Kidney tubule cell (primary cell): ENCODE measurements around the gene ANKRD13B.
A peak's percentile ranks its signal among the peaks of the same experiment; 100 is the strongest.

Experiments
- DNase-seq: peaks from one replicate; pipeline ENCODE4 v3.0.0-alpha.2; 2018; ENCODE audit warnings: low spot score

Gene ANKRD13B

DNA sequence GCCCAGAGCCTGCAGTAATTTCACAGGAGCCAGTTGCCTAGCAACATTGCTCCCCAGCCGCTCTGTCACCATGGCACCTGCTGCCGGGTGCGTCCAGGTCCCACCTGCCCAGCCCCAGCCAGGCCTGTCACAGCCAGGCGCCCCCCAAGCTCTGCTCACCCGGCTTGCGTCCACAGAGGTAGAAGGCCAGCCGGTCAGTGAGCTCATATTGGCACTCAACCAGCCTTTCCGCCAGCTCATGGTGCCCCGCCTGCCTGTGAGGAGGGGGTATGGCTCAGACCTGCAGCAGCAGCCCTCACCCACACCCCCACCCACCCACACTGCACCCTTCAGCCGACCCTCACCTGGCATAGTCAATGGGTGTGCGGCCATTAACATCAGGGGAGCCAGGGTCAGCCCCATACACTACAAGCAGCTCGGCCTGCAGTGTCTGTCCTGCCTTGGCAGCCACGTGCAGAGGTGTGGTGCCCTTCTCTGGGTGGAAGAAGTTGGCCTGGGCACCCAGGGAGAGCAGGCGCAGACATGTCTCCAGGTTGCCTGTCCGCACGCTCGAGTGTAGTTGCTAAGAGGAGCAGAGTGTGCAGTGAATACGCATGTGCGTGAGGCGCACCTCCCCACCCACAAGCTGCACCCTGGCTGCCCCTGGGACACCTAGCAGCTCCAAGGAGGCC is 11.2 kb upstream of the ANKRD13B start:
- DNase-seq = no peak

DNA sequence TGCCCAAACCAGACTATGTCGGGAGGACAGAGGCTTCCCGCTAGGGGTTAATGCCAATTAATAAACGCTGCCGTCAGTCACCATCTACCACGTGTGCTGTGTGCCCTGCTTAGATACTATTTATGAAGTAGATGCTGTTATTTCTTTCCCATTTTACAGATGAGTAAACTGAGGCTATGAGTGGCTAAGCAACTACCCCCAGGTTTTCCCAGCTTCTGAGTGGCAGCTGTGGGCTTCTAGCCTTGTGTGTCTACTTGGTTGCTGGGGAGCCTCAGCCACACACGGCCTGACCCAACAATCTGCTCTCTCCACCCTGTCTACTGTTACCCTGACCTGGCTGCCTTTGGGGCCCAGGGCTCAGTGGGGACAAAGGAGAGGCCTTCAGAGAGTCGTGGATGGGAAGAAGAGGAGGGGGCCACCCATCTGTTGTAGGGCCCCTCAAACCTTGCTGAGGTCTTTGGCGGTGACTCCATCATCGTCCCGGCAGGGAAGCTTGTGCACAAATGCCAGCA is 10.6 kb upstream of the ANKRD13B start:
- DNase-seq = no peak

DNA sequence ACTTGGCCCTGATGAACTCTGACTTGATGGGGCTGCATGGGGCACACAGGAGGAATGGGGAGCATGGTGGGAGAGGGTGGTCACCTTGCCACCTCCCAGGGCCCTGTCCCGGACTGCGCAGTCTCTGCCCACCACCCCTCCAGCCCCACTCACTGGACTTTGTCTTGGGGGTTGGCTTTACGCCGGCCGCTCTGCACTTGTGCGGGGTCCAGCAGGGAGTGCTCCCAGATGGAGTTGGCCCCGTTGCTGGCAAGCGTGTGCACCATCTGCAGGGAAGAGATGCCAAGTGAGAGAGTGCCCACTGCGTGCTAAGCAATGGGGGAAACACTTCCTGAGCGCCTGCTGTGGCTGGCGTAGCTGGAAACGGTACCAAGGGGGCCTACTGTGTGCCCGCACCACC is 10.2 kb upstream of the ANKRD13B start:
- no peak for DNase-seq

DNA sequence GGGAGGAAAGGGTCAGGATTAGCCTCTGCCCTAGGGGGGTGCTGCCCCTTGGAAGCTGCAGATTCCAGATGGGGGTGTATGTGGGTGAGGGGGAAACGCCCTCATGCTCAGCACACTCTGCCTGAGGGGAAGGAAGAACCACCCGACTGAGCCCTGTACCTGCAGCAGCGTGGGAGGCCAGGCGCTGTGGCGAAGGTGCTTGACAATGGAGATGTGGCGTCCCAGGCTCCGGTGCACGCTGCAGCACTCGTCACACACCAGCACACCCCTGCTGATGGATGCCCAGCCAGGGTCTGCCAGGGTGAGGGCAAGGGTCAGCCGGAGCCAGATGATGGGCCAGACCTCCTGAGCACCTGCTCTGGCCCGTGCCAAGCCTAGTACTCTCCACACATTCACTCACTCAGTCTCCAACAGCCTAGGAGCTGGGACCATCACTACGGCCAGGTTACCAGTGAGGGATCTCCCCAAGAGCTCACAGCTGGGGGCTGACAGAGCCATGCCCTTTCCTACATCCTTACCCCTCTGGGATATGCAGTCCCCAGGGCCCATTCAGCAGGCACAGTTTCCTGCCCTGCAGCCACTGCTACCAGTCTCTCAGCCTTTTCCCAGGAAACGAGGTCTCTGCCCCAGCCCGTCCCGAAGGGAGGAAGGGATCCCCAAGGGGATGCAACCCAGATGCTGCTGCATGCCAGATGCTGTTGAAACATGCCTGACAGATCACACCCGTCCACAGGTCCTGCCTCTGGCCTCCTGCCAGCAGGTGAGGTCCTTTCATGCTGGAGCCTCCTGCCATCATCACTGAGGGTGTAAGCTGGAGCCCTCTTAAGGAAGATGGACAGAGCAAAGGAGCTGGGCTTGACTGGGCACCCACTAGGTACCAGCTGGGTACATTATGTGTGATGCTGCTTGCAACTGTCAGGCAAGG is 9.3 kb upstream of the ANKRD13B start:
- no peak for DNase-seq

DNA sequence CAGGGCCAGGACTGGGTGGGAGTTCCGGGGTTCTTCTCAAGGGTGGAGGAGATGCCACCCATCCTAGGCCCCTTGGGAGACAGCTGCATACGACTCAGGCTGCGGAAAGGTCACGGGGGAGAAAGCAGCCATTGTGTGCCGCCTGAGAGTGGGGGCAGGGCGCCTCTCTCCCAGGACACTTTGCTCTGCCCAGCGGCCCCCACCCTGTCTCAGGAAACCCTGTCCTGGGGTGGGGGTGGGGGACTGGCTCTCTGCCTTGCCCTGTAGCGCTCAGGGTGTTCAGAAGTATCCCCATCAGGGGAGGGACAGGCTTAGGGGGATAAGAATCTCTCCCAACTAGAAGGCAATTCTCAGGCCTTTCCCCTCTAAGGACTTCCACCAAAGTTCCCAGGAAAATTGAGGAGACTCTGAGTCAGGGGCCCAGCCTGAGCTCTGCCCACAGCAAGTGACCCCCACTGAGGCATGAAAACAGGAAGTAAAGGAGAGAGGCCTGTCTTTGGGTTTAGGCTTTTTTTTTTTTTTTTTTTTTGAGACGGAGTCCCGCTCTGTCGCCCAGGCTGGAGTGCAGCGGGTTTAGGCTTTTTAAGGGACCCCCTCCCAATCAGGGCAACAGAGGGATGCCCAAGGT is 8.4 kb upstream of the ANKRD13B start:
- no peak for DNase-seq

DNA sequence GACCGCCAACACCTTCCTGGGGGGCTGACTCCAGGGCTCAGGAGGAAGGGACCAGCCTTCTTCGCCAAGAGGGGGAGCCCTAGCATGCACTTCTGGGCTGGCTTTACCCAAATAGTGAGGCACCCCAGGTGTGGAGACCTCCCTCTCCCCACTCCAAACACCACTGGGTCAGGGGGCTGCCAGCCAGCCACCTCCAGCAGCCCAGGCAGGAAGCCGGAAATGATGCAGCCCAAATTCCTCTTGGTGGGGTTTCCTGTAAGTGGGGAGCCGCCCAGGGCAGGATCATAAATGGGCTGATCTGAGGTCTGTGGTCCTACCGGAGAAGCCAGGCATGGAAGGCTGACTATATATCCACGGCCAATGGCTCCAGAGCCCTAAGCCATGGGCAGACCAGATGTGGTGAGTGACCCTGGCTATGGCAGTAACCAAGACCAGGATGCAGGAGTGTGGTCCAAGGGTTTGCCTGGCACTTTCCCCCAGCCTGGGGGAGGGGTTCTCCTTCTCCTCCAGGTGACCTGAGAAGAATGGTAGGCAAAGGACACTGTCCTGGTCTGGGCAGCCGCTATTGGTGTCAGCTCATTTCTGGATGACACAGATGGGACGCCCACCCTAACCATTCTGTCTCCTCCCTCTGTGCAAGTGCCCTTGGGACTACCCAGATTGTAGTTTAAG is 7.7 kb upstream of the ANKRD13B start:
- no peak for DNase-seq

DNA sequence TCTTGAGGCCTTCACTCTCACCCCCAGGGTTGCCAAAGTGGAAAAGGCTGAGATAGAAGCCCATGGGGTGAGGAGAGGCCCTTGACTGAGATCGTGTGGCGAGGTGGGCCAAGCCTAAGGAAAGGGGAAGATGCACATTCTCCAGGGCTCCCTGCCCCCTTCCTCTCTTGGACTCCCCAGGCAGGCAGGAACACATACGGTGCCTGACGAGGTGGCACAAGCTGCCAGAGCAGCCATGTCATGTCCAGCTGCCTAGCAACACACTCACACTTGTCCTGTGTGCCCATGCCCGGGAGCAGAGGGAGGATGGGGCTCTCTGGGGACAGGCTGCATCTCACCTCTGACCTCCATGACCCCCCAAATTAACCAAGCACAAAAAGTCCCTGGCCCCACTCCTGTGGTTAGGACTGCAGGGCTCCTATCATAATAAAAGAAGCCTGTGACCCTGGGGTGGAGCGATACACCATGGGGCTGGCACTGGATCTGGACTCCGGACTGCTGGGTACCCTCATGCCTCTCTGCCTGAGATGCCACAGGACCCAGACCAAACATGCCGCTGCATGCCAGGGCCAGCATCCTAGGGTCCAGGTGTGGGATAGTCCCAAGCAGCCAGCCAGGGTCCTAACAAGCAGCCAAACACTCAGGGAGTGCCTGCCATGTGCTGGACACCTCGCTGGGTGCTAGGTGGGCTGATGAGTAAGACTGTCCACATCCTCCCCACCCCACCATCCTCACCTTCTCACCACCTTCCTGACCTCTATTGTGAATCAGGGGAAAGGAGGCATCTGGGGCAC is 6.1 kb upstream of the ANKRD13B start:
- DNase-seq = peak; percentile 34

DNA sequence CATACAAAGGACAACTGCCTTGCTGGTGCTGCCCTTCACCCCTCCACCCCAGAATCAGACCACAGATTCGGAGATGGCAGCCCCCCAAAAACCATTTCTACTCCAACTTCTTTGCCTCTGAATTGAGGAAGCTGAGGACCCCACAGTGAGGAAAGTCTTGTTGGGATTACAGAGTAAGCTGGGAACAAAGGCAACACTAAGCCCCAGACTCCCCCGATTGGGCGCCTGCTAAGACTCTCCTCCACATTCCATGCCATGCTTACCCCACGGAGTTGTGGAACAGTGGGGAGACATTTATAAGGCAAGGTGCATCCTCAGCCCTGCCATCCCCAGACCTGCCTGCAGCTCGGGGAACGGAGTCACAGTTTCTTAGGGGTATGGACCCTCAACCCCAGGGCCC is 5.3 kb upstream of the ANKRD13B start:
- DNase-seq = no peak

DNA sequence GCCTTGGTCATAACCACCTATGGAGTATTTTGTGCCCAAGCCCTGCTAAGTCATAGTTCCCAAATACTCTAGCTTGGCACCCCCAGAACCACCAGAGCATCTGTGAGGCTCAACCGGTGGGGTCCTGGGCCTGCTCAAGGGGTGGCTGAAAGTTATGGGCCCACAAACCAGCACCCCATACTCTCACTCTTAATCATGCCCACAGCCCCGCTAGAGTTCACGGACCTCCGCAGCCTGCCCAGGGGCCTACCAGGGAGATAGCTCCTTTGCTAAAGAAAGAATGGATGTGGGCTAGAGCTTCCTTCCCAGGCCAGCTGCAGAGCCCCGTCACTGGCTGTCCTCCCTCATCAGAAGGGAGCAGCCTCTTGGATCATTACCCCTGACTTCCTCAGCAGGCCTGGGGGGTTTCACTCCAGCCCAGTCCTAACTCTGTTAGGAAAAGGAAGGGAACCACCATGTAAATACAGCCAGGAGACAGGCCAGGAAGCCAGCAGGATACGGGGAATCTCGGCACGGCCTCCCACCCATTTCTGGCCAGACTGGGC is 4.8 kb upstream of the ANKRD13B start:
- DNase-seq = peak; percentile 30

DNA sequence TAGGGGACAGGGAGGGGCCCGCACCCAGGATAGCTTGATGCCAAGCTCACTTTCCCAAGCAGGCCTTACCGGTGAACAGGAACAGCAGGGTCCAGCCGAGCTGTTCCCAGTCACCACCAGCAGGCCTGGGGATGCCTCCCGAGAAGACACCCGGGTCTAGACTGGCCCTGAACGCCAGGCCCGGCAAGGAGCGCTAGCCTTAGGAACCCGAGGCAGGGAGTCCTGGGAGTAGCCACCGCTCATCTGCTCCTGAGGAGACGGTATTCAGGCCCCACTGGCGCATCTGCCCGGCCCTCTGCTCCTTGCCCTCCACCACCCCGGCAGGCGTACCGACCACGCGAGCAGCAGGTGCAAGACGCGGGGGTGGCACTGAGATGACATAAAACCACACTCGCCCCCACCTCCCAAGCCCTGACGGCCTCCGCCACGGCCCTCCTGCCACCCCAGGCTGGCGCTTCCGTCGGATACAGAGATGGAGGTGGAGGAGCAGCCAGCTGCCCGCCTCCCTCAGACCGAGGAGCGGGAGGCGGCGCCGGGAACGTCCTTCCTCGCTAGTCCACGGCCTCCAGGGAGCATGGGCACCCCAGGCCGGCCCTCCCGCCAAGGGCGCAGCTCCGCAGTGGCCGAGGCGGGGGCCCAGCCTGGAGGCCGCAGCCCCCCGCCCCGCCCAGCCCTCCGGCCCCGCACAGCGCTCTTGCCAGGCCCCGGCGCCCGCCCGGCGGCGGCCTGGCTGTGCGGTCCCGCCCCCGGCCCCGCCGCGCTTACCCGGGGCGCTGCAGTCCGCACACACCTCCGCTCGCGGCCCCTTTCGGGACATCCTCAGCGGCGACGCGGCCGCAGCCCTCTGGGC is 4.1 kb upstream of the ANKRD13B start:
- DNase-seq = peak; percentile 49

DNA sequence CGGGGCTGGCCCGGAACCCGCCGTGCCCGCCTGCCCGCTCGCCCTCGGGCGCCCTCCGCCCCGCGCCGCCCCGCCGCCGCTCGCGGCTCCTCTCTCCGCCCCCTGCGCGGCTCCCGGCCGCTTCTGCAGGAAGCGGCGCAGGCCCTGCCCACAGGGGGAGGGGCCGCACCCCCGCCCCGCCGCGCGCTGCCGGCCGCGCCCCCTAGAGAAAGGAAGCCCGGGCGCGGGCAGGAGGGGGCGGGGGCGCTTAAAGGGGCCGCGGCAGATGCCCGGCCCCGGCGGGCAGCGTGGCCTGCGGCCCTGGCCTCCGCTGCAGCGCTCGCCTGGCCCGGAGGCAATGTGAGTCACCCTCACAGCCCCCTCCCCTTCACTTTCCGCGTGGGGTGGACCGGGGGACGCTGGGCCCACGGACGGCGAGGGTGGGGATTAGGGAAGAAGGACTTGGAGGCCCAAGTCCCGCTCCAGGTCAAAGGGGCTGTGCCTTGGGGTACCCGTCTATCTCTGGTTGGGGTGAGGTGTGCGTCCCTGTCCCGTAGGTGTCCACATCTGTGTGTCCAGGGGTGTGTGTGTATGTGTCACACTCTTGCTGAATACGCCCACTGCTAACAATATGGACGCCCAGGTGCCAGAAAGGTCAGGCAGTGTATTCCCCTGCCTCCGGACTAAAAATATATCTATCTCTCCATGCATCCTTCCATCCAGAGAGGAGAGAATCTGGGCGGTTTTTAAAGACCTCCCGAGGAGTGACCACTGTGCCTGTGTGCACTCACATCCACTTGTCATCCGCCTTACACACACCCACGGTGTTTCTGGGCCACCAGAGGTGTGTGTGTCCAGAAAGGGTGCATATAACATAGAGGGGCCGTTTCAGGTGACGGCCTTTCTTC is 3.2 kb upstream of the ANKRD13B start, which contains the start of gene GIT1:
GIT1 (minus strand) TSS at position 125 of the 887 bp plus-strand sequence. CDS start 270 bp downstream, outside the sequence.
- peak; percentile 90 for DNase-seq

DNA sequence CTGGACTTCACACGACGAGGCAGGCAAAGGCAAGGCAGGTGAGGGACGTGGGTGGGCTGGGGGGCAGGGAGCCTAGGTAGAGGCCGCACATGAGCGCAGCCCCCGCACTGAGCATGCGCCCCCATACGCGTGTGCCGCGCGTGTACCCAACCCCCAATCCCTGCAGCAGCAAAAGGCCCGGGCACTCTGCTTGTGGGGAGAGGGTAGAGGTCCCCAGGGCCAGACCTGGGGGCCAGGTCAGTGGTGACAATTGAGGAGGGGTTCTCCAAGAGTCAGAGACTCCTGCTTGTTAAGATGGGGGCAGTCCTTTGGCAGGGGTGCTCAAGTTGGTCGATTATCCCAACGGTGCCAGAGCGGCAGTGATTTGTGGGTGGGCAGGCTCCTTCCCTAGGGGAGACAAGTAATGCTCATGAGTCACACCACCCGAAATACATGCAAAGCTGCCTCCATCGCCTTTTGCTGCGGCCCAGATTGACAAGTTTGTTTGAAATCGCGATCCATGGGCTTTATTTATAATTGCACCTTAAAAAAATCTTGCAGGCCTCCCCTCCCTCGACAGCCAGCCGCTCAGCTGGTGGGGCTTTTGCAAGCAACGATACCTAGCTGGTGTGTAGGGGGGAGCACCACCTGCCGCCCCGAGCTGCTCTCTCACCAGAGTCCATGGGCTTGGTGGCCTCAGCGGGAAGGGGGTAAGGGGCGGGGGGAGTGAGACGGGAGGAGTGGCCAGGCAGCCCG is 2.4 kb upstream of the ANKRD13B start:
- DNase-seq = peak; percentile 44

DNA sequence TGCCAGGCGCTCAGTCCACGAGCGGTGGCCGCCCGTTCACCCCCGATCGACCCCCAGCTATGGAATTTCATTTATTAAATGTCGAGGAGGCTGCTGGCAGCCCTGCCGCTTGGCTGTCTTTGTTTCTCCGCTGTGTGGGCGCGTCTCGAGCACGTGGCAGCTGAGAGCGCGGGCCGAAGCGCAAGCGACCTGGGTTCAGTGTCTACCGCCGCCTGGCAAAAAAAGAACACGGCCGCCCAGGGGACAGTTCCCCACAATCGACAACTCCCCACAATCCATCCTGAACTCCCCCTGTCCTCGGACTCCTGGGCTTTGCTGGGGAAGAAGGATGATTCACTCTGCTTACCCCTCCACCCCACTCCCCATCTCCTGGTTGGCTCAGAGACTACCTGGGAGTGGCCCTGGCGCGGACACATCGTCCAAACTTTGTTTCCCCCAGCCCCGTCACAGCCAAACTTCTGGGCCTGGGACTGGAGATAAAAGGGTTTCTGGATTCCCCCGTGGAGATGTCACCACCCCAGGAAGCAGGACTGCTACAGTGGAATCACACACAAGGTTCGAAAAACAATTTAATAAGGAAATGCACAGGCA is 1.7 kb upstream of the ANKRD13B start:
- DNase-seq = peak; percentile 76

DNA sequence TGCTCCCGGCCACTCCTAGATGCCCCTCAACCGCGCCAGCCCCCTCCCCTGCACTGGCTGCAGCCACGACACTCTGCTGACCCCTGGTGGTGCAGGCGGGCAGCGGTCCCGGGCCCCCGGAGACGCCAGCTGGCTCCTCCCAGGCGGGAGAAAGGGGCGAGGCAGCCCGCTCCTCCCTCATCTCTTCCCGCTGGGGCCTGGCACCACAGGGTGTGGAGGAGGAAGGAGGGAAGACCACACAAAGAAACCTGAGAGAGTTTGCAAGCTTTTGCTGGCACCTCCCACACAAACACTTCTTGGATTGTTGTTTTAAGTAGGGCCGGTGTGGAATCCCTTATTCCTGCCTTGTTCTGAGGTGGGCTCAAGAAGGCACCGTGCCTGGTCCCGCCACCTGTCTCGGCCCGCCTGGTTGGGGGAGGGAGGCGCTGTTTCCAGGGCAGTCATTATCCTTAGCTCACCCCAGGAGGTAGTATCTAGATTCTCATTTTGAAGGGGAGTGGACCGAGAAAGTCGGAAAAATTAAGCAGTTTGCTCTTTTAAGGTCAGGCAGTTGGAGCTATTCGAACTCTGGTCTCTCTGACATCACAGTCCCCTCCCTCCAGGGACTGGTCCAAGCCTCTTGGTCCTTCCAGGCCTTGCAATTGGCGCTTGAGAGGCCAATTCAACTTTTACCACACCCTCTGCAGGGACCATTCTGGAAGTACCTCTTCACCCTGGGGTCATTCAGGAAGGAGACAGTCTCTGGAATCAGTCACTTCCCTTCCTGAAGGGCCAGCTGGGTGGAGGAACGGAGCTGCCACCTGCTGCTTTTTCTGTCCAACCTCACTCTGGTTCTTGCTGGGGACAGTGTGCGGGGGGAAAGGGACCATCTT is 959 bp upstream of the ANKRD13B start:
- peak; percentile 87 for DNase-seq

DNA sequence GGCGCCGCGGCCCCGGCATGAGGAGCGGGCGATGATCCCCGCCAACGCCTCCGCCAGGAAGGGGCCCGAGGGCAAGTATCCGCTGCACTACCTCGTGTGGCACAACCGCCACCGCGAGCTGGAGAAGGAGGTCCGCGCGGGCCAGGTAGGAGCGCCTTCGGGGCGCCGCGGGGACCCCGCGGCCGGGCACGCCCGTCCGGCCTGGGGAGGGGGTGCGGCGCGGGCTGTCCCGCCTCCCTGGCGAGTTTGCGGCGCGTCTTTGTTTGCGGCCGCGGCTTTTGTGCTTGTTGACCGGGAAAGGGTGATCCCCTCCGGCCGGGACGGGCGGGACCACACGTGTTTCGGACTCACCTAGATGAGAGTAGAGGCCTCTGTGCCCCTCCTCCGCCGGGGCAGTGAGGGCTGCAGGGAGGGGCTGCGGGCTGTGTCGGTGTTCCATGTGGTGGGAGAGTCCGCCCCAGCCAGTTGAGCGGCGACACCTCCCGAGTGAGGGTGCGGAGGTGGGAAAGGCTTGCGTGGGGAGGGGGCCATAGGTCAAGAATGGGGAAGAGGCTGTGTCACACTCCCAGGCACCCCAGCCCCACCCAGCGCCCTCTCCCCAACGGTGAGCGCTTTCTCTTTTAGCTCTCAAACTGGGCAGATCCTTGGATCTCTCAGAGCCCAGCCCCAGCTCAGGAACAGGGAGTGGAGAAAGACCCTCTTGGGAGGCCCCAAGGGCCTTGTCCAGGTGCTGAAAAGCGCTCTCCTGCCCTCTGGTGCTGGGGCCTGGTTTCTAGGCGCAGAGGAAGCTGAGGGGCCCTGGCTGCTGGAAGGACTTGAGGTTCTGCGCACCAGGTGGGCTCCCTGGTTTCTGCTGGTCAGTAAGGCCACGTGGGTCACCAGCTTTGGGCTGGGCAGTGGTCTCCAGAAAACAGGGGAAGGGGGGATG is 923 bp downstream of the ANKRD13B start:
- peak; percentile 33 for DNase-seq
